Gastrocnemius medialis (tissue), 4 donors: ENCODE data around the gene PHF12.

Experiments
- CTCF ChIP-seq, 5 experiments: fragments of 450-650 bp in 3 of 5; fragments of 200-600 bp in 2 of 5; sonication (generic) in 2 of 5; IDR thresholded peaks in 4 of 5; conservative IDR thresholded peaks in 1 of 5; 1 replicate in 4 of 5; 2 replicates in 1 of 5; pipeline ENCODE4 v1.5.1; 2016 to 2019; ENCODE audit warnings: antibody characterized with exemption in 5 of 5, mild to moderate bottlenecking in 3 of 5, moderate library complexity in 3 of 5
- POLR2A ChIP-seq, 2 donors: fragments of 450-650 bp; IDR thresholded peaks; one replicate each; pipeline ENCODE4 v1.6.1; 2017; ENCODE audit warnings: antibody characterized with exemption in 2 of 2, mild to moderate bottlenecking in 2 of 2, moderate library complexity in 2 of 2

DNA sequence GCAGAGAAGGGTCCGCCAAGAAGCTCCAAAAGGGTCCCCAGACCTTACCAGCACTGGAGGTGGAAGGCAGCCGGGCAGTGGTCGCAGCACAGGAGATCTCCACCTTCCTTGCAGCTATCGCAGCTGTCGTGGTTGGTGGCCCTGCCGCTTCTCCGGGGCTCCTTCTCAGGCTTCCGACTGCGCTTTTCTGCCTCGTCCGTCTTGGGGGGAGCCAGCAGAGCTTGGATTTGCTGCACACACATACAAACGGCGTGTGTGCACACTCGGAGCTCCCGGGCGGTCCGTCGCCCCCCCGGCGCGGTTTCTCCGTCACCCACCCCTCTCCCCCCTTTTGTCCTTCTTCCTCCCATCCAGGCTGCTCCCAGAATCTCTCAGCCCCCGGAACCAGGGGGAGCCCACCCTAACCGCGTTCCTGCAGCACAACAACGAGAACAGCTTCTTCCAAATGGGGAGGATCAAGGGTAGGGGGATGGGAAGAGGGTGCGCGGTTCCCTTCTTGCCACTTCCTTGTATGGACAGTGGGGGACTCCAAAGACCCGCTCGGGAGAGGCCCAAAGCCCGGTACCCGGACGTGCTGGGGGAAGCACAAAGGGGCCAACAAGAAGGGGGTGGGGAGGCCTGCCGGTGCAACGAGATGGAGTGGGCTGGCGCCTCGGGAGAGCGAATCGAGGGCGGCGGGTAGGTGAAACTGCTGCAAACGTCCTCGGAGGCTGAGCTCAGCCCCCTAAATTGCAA lies 1.1 kb downstream of the PHF12 start:
- TF ChIP-seq POLR2A (IDR thresholded peaks at IDR 0.05) (no peak), CTCF (IDR thresholded peaks at IDR 0.05 in 4 of 5, conservative IDR thresholded peaks at IDR 0.05 in 1 of 5) (no peak)
